OCI-LY3 (cell line): Measurements from ENCODE around the gene ANKRD39.

Experiments used
- EZH2phosphoT487 ChIP-seq: fragments of 200-600 bp; shearing (Covaris generic); IDR thresholded peaks from 2 replicates; pipeline ENCODE4 v1.6.1; 2018; ENCODE audit warnings: antibody characterized with exemption, mixed run types, low read depth
- TF ChIP-seq, protein P1 (sequence below): fragments of 200-600, 300-600 bp; sonication (generic); IDR thresholded peaks from 2 replicates; pipeline ENCODE4 v1.5.1; 2014; ENCODE audit warnings: antibody characterized with exemption, low read length, low read depth

DNA sequence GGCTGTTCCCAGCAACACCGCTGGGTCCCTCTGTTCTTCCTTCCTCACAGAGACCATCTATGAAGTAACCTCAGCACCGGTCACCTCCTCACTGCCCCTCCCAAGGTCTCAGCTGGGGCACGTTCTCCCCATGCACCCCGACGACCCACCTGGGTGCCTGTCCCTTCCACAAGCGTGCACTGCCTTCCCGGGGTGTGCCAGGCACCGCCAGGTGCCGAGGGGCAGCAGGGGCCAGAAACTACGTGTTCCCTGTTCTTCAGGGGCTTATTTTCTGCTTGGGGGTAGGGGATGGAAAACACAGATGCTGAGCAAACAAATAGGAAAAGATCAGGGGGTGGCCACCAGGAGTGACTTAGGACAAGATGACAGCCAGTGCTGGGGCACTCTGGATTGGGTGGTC lies 42.4 kb upstream of the ANKRD39 start:
- TF ChIP-seq, protein P1, sequence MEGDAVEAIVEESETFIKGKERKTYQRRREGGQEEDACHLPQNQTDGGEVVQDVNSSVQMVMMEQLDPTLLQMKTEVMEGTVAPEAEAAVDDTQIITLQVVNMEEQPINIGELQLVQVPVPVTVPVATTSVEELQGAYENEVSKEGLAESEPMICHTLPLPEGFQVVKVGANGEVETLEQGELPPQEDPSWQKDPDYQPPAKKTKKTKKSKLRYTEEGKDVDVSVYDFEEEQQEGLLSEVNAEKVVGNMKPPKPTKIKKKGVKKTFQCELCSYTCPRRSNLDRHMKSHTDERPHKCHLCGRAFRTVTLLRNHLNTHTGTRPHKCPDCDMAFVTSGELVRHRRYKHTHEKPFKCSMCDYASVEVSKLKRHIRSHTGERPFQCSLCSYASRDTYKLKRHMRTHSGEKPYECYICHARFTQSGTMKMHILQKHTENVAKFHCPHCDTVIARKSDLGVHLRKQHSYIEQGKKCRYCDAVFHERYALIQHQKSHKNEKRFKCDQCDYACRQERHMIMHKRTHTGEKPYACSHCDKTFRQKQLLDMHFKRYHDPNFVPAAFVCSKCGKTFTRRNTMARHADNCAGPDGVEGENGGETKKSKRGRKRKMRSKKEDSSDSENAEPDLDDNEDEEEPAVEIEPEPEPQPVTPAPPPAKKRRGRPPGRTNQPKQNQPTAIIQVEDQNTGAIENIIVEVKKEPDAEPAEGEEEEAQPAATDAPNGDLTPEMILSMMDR: no peak
- no peak for TF ChIP-seq EZH2phosphoT487
